Measurements from ENCODE around the gene SPCS1. TPM values are rescaled to one million over a fixed set of nuclear protein-coding genes. Genes with fewer than 3 reads are reported as not detected.
"Not testable (repeated sequence)": the region's sequence is repeated elsewhere in the genome, so short reads cannot be mapped to it uniquely, and the experiment has no call there.

The SPCS1 gene
- total RNA-seq, 1 donor from 2014 or later: 78.3 TPM

DNA sequence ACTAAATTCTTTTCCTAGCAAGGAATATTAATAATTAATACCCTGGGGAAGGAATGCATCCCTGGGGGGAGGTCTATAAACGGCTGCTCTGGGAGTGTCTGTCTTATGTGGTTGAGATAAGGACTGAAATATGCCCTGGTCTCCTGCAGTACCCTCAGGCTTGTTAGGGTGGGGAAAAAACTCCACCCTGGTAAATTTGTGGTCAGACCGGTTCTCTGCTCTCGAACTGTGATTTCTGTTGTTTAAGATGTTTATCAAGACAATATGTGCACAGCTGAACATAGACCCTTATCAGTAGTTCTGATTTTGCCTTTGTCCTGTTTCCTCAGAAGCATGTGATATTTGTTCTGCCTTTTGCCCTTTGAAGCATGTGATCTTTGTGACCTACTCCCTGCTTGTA lies 22.8 kb downstream of the SPCS1 start:
- ATAC-seq: not testable (repeated sequence)

DNA sequence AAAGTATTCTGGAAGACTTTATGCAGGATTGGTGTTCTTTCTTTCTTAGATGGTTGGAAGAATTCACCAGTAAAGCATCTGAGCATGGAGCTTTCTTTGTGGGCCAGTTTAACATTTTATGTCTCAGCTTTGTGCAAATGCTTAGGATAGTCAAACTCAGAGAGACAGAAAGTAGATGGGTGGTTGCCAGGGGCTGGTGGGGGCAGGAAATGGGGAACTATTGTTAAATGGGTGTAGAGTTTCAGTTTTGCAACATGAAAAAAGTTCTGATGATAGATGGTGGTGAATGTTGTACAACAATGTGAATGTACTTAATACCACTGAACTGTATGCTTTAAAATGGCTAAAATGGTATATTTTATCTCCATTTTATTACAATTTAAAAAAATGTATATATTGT lies 24.8 kb downstream of the SPCS1 start:
- DNase-seq (ENCODE audit: low spot score): no peak
- no peak for ATAC-seq

More for the DNA sequence above, 22.8 kb downstream of the SPCS1 start:
- DNase-seq (ENCODE audit: low spot score): not testable (repeated sequence)

DNA sequence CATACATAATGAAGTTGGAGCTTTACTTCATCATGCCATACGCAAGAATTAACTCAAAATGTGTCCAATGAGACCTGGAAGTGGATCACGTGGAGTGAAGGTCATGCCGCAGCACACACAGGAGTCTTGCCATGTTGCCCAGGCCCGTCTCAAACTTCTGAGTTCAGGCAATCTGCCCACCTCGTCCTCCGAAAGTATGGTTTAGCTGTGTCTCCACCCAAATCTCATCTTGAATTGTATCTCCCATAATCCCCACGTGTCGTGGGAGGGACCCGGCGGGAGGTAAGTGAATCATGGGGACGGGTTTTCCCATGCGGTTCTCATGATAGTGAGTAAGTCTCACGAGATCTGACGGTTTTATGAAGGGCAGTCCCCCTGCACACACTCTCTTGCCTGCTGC lies 25.7 kb downstream of the SPCS1 start:
- ATAC-seq: no peak
- no peak for DNase-seq (ENCODE audit: low spot score)

DNA sequence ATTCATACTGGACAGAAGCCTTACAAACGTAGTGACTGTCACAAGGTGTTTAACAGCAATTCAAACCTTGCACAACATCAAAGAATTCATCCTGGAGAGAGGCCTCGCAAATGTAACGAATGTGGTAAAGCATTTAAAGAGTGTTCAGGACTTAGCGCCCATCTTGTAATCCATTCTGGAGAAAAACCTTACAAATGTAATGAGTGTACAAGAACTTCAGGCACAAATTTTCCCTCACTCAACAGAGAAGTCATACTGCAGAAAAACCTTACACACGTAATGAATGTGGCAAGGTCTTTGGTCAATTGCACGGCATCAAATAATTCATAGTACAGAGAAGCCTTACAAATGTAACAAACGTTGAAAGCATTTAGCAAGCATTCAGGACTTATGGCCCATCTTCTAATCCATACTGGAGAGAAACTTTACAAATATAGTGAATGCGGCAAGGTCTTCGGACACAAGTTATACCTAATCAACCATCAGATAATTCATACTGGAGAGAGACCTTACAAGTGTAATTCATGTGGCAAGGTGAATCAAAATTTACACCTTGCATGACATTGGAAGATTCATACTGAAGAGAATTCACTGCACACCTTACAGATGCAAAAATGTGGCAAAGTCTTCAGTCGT lies 27.5 kb downstream of the SPCS1 start:
- no peak for DNase-seq (ENCODE audit: low spot score)
- ATAC-seq: no peak

- no peak for DNase-seq (ENCODE audit: low spot score)
- ATAC-seq: peak; percentile 39
Measured at GRCh38 chr3:52739730-52740129, 33.8 kb downstream of the SPCS1 start.

GRCh38 chr3:52742418-52743041 lies 36.6 kb downstream of the SPCS1 start:
- DNase-seq (ENCODE audit: low spot score): no peak
- ATAC-seq: peak; percentile 87

DNA sequence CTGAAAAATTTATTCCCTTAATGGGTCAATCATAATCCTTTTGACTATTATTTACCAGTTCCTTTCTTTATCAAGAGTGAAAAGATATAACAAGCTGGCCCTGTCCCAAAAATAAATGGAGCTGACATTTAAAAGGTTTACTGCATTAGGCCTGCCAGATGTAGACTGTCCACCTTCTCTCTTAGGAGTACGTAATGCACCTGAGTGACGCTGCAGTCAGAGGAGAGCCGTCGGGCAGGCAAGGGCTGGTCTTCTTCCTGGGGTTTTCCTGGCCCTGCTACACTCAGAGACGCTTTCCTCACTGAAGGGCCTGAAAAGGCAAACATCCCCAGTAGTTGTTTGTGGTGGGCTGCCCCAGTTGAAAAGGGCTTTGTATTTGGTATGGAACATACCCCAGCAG lies 37.2 kb downstream of the SPCS1 start:
- DNase-seq (ENCODE audit: low spot score): no peak
- ATAC-seq: peak; percentile 27

DNA sequence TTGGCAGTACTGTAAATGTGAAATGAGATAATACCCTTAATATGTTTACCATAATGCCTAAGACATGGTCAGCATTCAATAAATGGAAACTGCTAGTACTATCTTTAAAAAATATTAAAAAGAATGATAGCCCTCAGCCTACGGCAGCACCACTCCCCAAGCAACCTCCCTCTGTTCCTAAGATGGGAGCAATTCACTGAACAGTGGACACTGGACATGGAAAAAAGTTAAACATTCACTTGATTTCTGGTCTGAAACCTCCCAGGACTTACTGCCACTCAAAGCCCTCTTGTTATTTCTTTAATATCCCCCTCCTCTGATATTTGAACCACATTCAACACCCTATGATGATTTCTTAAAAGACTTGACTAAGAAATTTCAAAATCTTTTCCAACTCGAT lies 37.8 kb downstream of the SPCS1 start:
- ATAC-seq: peak; percentile 85
- DNase-seq (ENCODE audit: low spot score): no peak

DNA sequence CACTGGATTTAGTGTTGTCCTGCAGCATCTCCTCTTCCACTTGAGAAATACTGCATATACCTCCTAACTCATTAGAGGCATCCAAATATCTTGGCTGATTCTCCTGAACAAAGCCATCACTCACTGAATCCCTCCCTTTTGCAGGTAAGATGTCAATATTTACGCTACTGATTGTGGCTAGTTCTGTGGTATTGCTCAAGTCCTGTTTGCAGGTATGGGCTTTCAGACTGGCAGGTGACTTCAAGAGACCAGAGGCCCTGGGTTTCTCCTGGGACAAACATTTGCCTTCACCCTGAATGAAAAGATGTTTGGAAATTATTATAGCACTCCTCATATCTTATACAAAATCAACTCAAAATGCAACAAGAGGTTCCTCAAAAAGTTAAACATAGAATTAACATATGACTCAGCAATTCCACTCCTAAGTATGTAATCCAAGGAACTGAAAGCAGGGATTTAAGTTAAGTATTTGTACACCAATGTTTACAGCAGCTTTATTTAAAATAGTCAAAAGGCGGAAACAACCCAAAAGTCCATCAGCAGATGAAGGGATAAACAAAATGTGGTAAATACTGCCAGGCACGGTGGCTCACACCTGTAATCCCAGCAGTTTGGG lies 46.2 kb downstream of the SPCS1 start:
- DNase-seq (ENCODE audit: low spot score) (no peak), ATAC-seq (peak; percentile 45)

GRCh38 chr3:52754373-52754772 lies 48.5 kb downstream of the SPCS1 start:
- DNase-seq (ENCODE audit: low spot score): no peak
- ATAC-seq: no peak

DNA sequence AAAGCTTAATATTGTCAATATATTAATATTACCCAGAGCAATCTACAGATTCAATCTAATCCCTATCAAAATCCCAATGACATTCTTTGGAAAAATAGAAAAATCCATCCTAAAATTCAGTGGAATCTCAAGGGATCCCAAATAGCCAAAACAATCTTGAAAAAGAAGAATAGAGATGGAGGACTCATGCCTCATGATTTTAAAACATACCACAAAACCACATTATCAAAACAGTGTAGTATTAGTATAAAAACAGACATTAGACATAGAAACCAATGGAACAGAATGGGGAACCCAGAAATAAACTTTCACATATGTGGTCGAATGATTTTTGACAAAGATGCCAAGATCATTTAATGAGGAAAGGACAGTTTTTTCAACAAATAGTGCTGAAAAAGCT lies 50.2 kb downstream of the SPCS1 start:
- DNase-seq (ENCODE audit: low spot score): no peak

More for the DNA sequence above, 50.2 kb downstream of the SPCS1 start:
- ATAC-seq: no peak

Other genes starting within 250 kb of the SPCS1 start
- 71.5 TPM for gene STAB1, start 210.8 kb upstream of the SPCS1 start, total RNA-seq
- gene NT5DC2, start 172.2 kb upstream of the SPCS1 start, total RNA-seq: 4.1 TPM
- gene UQCC5, start 169.5 kb upstream of the SPCS1 start, total RNA-seq: 7.4 TPM
- 15.3 TPM for gene PBRM1, start 20.2 kb upstream of the SPCS1 start, total RNA-seq
- gene GNL3, start 20.1 kb upstream of the SPCS1 start, total RNA-seq: 18.9 TPM
- 52.2 TPM for gene GLT8D1, start 315 bp upstream of the SPCS1 start, total RNA-seq
- 16.6 TPM for gene NEK4, start 64.8 kb downstream of the SPCS1 start, total RNA-seq
- 1,331 TPM for gene ITIH1, start 71.5 kb downstream of the SPCS1 start, total RNA-seq
- 779 TPM for gene ITIH3, start 88.7 kb downstream of the SPCS1 start, total RNA-seq
- gene ITIH4, start 124.6 kb downstream of the SPCS1 start, total RNA-seq: 4,358 TPM
- gene MUSTN1, start 128.9 kb downstream of the SPCS1 start, total RNA-seq: 0.38 TPM
- gene STIMATE, start 191.4 kb downstream of the SPCS1 start, total RNA-seq: 36.4 TPM

Measured in left lobe of liver (tissue), 2 donors.